IMR-90 (cell line): ENCODE data around the gene CERKL. TPM values are rescaled to one million over a fixed set of nuclear protein-coding genes. Genes with fewer than 3 reads are reported as not detected.

Experiments
- ATAC-seq: fragments of 200-7000 bp; cut with Tn5 transposase; 2 replicates; pipeline ENCODE4 v1.9.1; 2020; ENCODE audit warnings: low read depth, mild to moderate bottlenecking, moderate library complexity
- BruUV-seq: library from RNA; stranded (reverse); fragments of 400-500 nt; replicated peaks from 2 replicates; lab custom pipeline; 2021; lab: Mats Ljungman, UMichigan
- CTCF ChIA-PET: fragments of 300-600 bp; formaldehyde crosslinking; extraction: SDS; loops from one replicate; lab custom pipeline; 2021; ENCODE audit warnings: antibody characterized with exemption; lab: Yijun Ruan, JAX
- POLR2A ChIA-PET: fragments of 300-600 bp; sonication (Branson Sonifier 250); formaldehyde crosslinking; loops from one replicate; lab custom pipeline; 2022; ENCODE audit warnings: antibody characterized with exemption; ENCODE audit not compliant: unreplicated experiment; lab: Charles Lee
- DNase-seq: peaks from one replicate; pipeline ENCODE4 v3.0.0; 2013
- H2AFZ ChIP-seq: replicated peaks from 2 replicates; pipeline ENCODE3; 2013; ENCODE audit warnings: low read length, mild to moderate bottlenecking; ENCODE audit not compliant: poor library complexity
- H2AK5ac ChIP-seq: 2 replicates; pipeline ENCODE4 v1.6.1; 2013; ENCODE audit warnings: low read depth, low read length, inconsistent platforms
- H2AK9ac ChIP-seq: replicated peaks from 2 replicates; pipeline ENCODE3; 2013; ENCODE audit warnings: mild to moderate bottlenecking, low read depth, low read length, moderate library complexity; ENCODE audit not compliant: poor library complexity
- H2BK120ac ChIP-seq: 2 replicates; pipeline ENCODE4 v1.6.1; 2013; ENCODE audit warnings: low read depth, low read length, inconsistent platforms
- H2BK15ac ChIP-seq: 3 replicates; pipeline ENCODE4 v1.6.1; 2013; ENCODE audit warnings: low read depth, low read length, inconsistent platforms
- H2BK20ac ChIP-seq: 2 replicates; pipeline ENCODE4 v1.6.1; 2013; ENCODE audit warnings: low read depth, mild to moderate bottlenecking, inconsistent platforms, low read length, moderate library complexity
- H2BK5ac ChIP-seq: 2 replicates; pipeline ENCODE4 v1.6.1; 2013; ENCODE audit warnings: mild to moderate bottlenecking, low read depth, low read length, inconsistent platforms; ENCODE audit not compliant: poor library complexity, severe bottlenecking
- H3K14ac ChIP-seq: replicated peaks from 2 replicates; pipeline ENCODE4 v1.6.1; 2013; ENCODE audit warnings: low read depth, low read length, inconsistent platforms
- H3K18ac ChIP-seq: 2 replicates; pipeline ENCODE4 v1.6.1; 2013; ENCODE audit warnings: low read depth, low read length, control low read depth
- H3K23ac ChIP-seq: 2 replicates; pipeline ENCODE4 v1.6.1; 2013; ENCODE audit warnings: low read depth, low read length, inconsistent platforms
- H3K27ac ChIP-seq: 2 replicates; pipeline ENCODE4 v1.5.1; 2013; ENCODE audit warnings: mild to moderate bottlenecking, control low read depth, low read length; ENCODE audit not compliant: insufficient read depth
- H3K27me3 ChIP-seq: 2 replicates; pipeline ENCODE4 v1.6.1; 2013; ENCODE audit warnings: low read length; ENCODE audit not compliant: control insufficient read depth, insufficient read depth
- H3K36me3 ChIP-seq: 2 replicates; pipeline ENCODE4 v1.6.1; 2013; ENCODE audit warnings: low read length, mixed read lengths; ENCODE audit not compliant: control insufficient read depth, insufficient read depth
- H3K4ac ChIP-seq: 2 replicates; pipeline ENCODE4 v1.6.1; 2013; ENCODE audit warnings: low read depth, low read length, inconsistent platforms
- H3K4me1 ChIP-seq: 2 replicates; pipeline ENCODE4 v1.6.1; 2013; ENCODE audit warnings: low read length, mixed read lengths; ENCODE audit not compliant: control insufficient read depth, insufficient read depth
- H3K4me2 ChIP-seq: 2 replicates; pipeline ENCODE4 v1.6.1; 2013; ENCODE audit warnings: low read depth, mild to moderate bottlenecking, control low read depth, low read length, moderate library complexity
- H3K4me3 ChIP-seq: 2 replicates; pipeline ENCODE4 v1.5.1; 2013; ENCODE audit warnings: low read depth, mild to moderate bottlenecking, control low read depth, low read length, moderate library complexity; ENCODE audit not compliant: insufficient read depth
- H3K56ac ChIP-seq: 2 replicates; pipeline ENCODE4 v1.6.1; 2013; ENCODE audit warnings: low read length, inconsistent platforms; ENCODE audit not compliant: insufficient read depth; ENCODE audit errors: extremely low read depth
- H3K79me1 ChIP-seq, 2 experiments: 2 replicates each; pipeline ENCODE4 v1.6.1; 2013; ENCODE audit warnings: low read length in 2 of 2, inconsistent platforms in 1 of 2, low read depth in 1 of 2
- H3K9ac ChIP-seq: 2 replicates; pipeline ENCODE4 v1.6.1; 2013; ENCODE audit warnings: low read depth, low read length, control low read depth
- H3K9me1 ChIP-seq: 2 replicates; pipeline ENCODE4 v1.6.1; 2013; ENCODE audit warnings: low read length, inconsistent platforms; ENCODE audit not compliant: insufficient read depth
- H3K9me3 ChIP-seq: 2 replicates; pipeline ENCODE4 v1.6.1; 2013; ENCODE audit warnings: low read length; ENCODE audit not compliant: control insufficient read depth, insufficient read depth
- H4K20me1 ChIP-seq: 2 replicates; pipeline ENCODE4 v1.6.1; 2013; ENCODE audit warnings: low read length, inconsistent platforms; ENCODE audit not compliant: insufficient read depth
- H4K5ac ChIP-seq: 2 replicates; pipeline ENCODE4 v1.6.1; 2013; ENCODE audit warnings: mild to moderate bottlenecking, low read depth, low read length, control low read depth
- H4K8ac ChIP-seq, 2 experiments: 2 replicates each; pipeline ENCODE4 v1.6.1; 2013; ENCODE audit warnings: low read depth in 2 of 2, low read length in 2 of 2, control low read depth in 1 of 2, inconsistent platforms in 1 of 2
- H4K91ac ChIP-seq: 2 replicates; pipeline ENCODE4 v1.6.1; 2013; ENCODE audit warnings: low read depth, low read length, inconsistent platforms; ENCODE audit not compliant: insufficient read depth
- ELK1 ChIP-seq: fragments of 150-350 bp; IDR thresholded peaks from 2 replicates; pipeline ENCODE4 v1.6.1; 2016; ENCODE audit warnings: low read depth, mild to moderate bottlenecking, low read length, moderate library complexity, borderline replicate concordance
- FOS ChIP-seq: fragments of 150-350 bp; IDR thresholded peaks from 2 replicates; pipeline ENCODE4 v1.6.1; 2016; ENCODE audit warnings: low read depth, low read length
- MAFK ChIP-seq: IDR thresholded peaks from 2 replicates; pipeline ENCODE4 v1.6.1; 2012; ENCODE audit warnings: low read depth, low read length, improper control_type of control experiment
- MXI1 ChIP-seq: IDR thresholded peaks from 2 replicates; pipeline ENCODE4 v1.6.1; 2012; ENCODE audit warnings: low read depth, mild to moderate bottlenecking, low read length, moderate library complexity, borderline replicate concordance
- NFE2L2 ChIP-seq: fragments of 150-350 bp; IDR thresholded peaks from 2 replicates; pipeline ENCODE4 v1.6.1; 2016; ENCODE audit warnings: low read depth, mild to moderate bottlenecking, low read length
- POLR2A ChIP-seq: IDR thresholded peaks from 2 replicates; pipeline ENCODE4 v1.6.1; 2012; ENCODE audit warnings: mild to moderate bottlenecking, low read depth, low read length
- RAD21 ChIP-seq: IDR thresholded peaks from 2 replicates; pipeline ENCODE4 v1.6.1; 2012; ENCODE audit warnings: low read length, improper control_type of control experiment
- RFX5 ChIP-seq: IDR thresholded peaks from 2 replicates; pipeline ENCODE4 v1.8.0; 2012; ENCODE audit warnings: low read depth, mild to moderate bottlenecking, low read length, moderate library complexity
- SMC3 ChIP-seq: fragments of 150-350 bp; IDR thresholded peaks from 2 replicates; pipeline ENCODE4 v1.6.1; 2016; ENCODE audit warnings: low read depth, mild to moderate bottlenecking, antibody characterized with exemption, low read length, moderate library complexity
- WGBS, 2 experiments: methylation state at CpG; one replicate each; pipeline versions ENCODE4 v1.1.5 to v1.1.7; 2013; ENCODE audit warnings: missing lambda C conversion rate in 2 of 2; ENCODE audit not compliant: insufficient read length in 1 of 2; ENCODE audit errors: extremely low coverage in 2 of 2; 5-methylcytosine and 5-hydroxymethylcytosine counted together
- dilution Hi-C: fragments of 300-500 bp; cut with HindIII; formaldehyde crosslinking; loops from one replicate; pipeline ENCODE4 v1.14.3; 2018; ENCODE audit warnings: low sequenced_read_pairs; ENCODE audit not compliant: unreplicated experiment
- in situ Hi-C: fragments of 300-500 bp; cut with MboI; formaldehyde crosslinking; loops from 3 replicates; pipeline ENCODE4 v1.14.3; 2019; ENCODE audit warnings: low sequenced_read_pairs, inconsistent platforms, mixed read lengths
- intact Hi-C: fragments of 100-400 bp; cut with micrococcal nuclease; formaldehyde crosslinking; loops from 2 replicates; pipeline ENCODE4 v1.10.0; 2022
- polyA plus RNA-seq, 3 experiments: library from polyadenylated mRNA; depleted of rRNA; stranded (reverse); fragments of >200 nt; gene quantifications; 2 replicates each; pipeline ENCODE4 v1.2.3, GENCODE V29; 2012; ENCODE audit warnings: low replicate concordance in 1 of 3
- total RNA-seq: library from RNA; depleted of rRNA; stranded (reverse); fragments of >200 nt; gene quantifications from 2 replicates; pipeline ENCODE4 v1.2.3, GENCODE V29; 2012

The CERKL gene
- total and polyA plus RNA-seq, 2 of the 4 experiments (the other 2 are of a cell fraction) = under 0.01 TPM; not detected in 1

- Histone ChIP-seq H3K4me1 (no peaks in the 10 kb centered on the region), H3K79me1 (no peaks in the 10 kb centered on the region), H2BK15ac (no peak overlapping the region), H4K5ac (no peak overlapping the region), H2AK5ac (no peak overlapping the region), H3K14ac (no peak overlapping the region), H2BK20ac (no peak overlapping the region), H2BK120ac (no peak overlapping the region), H3K4me2 (no peak overlapping the region), H3K56ac (no peak overlapping the region), H2AK9ac (no peak overlapping the region), H4K91ac (no peak overlapping the region), H3K27ac (no peak overlapping the region), H3K23ac (no peak overlapping the region), H3K4me3 (no peak overlapping the region), H3K18ac (no peak overlapping the region), H4K20me1 (no peaks in the 10 kb centered on the region), H3K4ac (no peak overlapping the region), H3K9me1 (no peaks in the 10 kb centered on the region), H3K9ac (no peak overlapping the region), H2AFZ (no peak overlapping the region), H2BK5ac (no peak overlapping the region), H3K36me3 (no peaks in the 10 kb centered on the region), H3K9me3 (no peaks in the 10 kb centered on the region), H4K8ac (no peak overlapping the region), H3K27me3 (peaks cover 25% of the 10 kb centered on the region)
- dilution Hi-C loops (no loop called here), in situ Hi-C loops (no loop called here), intact Hi-C loops (no loop called here)
- ATAC-seq (no peak), DNase-seq (no peak)
- CTCF ChIA-PET = no interaction called here
- WGBS, 2 experiments = no CpG with 5 or more reads among the region's 2 CpGs
- TF ChIP-seq RFX5 (no peak), MXI1 (no peak), SMC3 (no peak), FOS (no peak), ELK1 (no peak), NFE2L2 (no peak), POLR2A (no peak), MAFK (no peak), RAD21 (no peak)
- POLR2A ChIA-PET = no interaction called here
- no TSS peak for BruUV-seq
Measured at GRCh38 chr2:181662287-181662686, 5.4 kb upstream of the CERKL start.
